Vagina (tissue), 2 donors: ENCODE data around the gene TMBIM4.

ENCODE experiments used
- POLR2A ChIP-seq, 2 donors: fragments of 450-650 bp; IDR thresholded peaks; one replicate each; pipeline ENCODE4 v1.6.1; 2017; ENCODE audit warnings: antibody characterized with exemption in 2 of 2, mild to moderate bottlenecking in 2 of 2, moderate library complexity in 2 of 2
- POLR2AphosphoS5 ChIP-seq, 2 donors: sonication (generic); formaldehyde crosslinking; IDR thresholded peaks; one replicate each; pipeline ENCODE4 v1.9.0; 2017; ENCODE audit warnings: antibody characterized with exemption in 2 of 2, mild to moderate bottlenecking in 2 of 2, low read depth in 1 of 2; ENCODE audit not compliant: insufficient read depth in 1 of 2

GRCh38 chr12:66139328-66139727 lies 30.5 kb downstream of the TMBIM4 start:
- TF ChIP-seq POLR2AphosphoS5 (IDR thresholded peaks at IDR 0.05; ENCODE audit: insufficient read depth in 1 of 2, low read depth in 1 of 2) (no peak), POLR2A (IDR thresholded peaks at IDR 0.05) (no peak)
